Stimulated activated effector memory CD8-positive, alpha-beta T cell treated with anti-CD3 and anti-CD28 coated beads, Interleukin-12 subunit alpha, Interleukin-12 subunit beta, amount 100 ng/mL, for 72 hours (primary cell): ENCODE data around the gene SETBP1.
"Not testable (repeated sequence)": the region's sequence is repeated elsewhere in the genome, so short reads cannot be mapped to it uniquely, and the experiment has no call there.

Experiments
- ATAC-seq: fragments of 150-1000 bp; cut with Tn5 transposase; 2 replicates; pipeline ENCODE4 v1.10.0; 2021
- DNase-seq, 2 donors: peaks; one replicate each; pipeline ENCODE4 v3.0.0; 2021 to 2022; ENCODE audit warnings: low spot score in 2 of 2
- H3K27ac Mint-ChIP-seq: one replicate; pipeline ENCODE4 v1.8.0; 2022; ENCODE audit warnings: mild to moderate bottlenecking, mixed read lengths
- H3K36me3 Mint-ChIP-seq: one replicate; pipeline ENCODE4 v1.8.0; 2022; ENCODE audit warnings: mild to moderate bottlenecking, mixed read lengths
- H3K4me1 Mint-ChIP-seq: one replicate; pipeline ENCODE4 v1.8.0; 2022; ENCODE audit warnings: mixed read lengths
- H3K4me3 Mint-ChIP-seq: one replicate; pipeline ENCODE4 v1.8.0; 2022; ENCODE audit warnings: mild to moderate bottlenecking, mixed read lengths
- H3K9me3 Mint-ChIP-seq: one replicate; pipeline ENCODE4 v1.8.0; 2022; ENCODE audit warnings: mixed read lengths

The SETBP1 gene

GRCh38 chr18:44790860-44791259 lies 110.2 kb downstream of the SETBP1 start:
- no peak for ATAC-seq
- DNase-seq = no peak
- no peak overlapping the region for H3K4me3 Mint-ChIP-seq
- peaks cover 33% of the 10 kb centered on the region for H3K4me1 Mint-ChIP-seq
- no peaks in the 10 kb centered on the region for H3K9me3 Mint-ChIP-seq
- peaks cover 7% of the 10 kb centered on the region for H3K36me3 Mint-ChIP-seq
- H3K27ac Mint-ChIP-seq = no peak overlapping the region

GRCh38 chr18:44791520-44791919 lies 110.8 kb downstream of the SETBP1 start:
- ATAC-seq = no peak
- no peak overlapping the region for H3K4me3 Mint-ChIP-seq
- no peak overlapping the region for H3K27ac Mint-ChIP-seq
- peaks cover 7% of the 10 kb centered on the region for H3K36me3 Mint-ChIP-seq
- no peaks in the 10 kb centered on the region for H3K9me3 Mint-ChIP-seq
- H3K4me1 Mint-ChIP-seq = peaks cover 35% of the 10 kb centered on the region
- DNase-seq = no peak

DNA sequence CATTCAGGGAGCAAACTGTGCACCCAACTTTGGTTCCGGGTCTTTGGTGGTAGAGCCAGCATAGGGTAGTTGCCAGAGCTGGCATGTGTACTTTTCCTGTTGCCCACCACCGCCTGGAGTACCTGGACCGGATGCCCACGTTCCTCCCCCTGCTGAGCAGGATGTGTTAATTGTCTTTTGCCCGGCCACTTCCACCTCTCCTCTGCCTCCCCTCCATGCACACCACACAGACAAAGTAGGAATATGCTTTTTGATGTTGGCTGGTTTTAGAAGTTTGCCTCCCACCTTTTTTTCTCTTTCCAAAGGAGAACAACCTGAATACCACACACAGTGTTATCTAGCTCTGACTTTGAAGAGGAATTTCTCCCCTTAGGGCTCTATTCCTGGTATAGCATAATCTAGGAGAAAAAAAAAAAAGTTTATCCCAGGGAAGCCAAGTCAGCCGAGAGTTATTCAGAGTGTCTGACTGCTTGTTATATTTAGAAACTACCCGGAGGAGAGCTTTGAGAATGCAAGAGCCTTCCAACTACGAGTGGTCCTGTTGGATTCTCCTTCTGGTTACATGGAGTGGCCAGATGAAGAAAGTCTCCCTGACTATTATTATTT lies 111.9 kb downstream of the SETBP1 start:
- Mint-ChIP-seq H3K4me1 (peaks cover 29% of the 10 kb centered on the region), H3K36me3 (peaks cover 7% of the 10 kb centered on the region), H3K4me3 (no peak overlapping the region), H3K9me3 (no peaks in the 10 kb centered on the region), H3K27ac (no peak overlapping the region)
- no peak for ATAC-seq
- no peak for DNase-seq

- no peak for ATAC-seq
- H3K27ac Mint-ChIP-seq = no peak overlapping the region
- H3K4me3 Mint-ChIP-seq = no peak overlapping the region
- DNase-seq = no peak
- H3K36me3 Mint-ChIP-seq = peaks cover 7% of the 10 kb centered on the region
- no peaks in the 10 kb centered on the region for H3K9me3 Mint-ChIP-seq
- H3K4me1 Mint-ChIP-seq = peaks cover 34% of the 10 kb centered on the region
These were observed 112.5 kb downstream of the SETBP1 start for GRCh38 chr18:44793194-44793593.

- H3K36me3 Mint-ChIP-seq = peaks cover 7% of the 10 kb centered on the region
These were observed 113.0 kb downstream of the SETBP1 start for GRCh38 chr18:44793685-44794084.

DNA sequence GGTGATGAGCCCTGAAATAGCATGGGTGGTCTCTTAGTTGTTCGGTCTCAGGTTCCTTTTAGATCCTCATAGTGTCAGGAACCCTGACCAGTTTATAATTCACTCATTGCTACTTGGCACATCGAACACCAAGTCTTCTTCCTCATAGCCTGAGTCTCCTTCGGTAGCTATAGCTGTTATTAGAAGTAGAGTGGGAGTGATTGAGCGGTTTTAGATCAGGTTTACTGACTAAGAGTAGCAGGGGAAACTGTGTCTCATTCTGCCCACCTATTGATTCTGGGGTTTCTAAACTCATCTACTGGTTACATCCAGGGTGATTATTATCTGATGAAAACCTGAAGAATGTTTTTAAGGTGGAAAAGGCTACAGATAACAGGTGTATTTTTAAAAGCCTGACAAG lies 114.6 kb downstream of the SETBP1 start:
- peak; percentile 83 for ATAC-seq
- Mint-ChIP-seq H3K36me3 (peaks cover 8% of the 10 kb centered on the region), H3K27ac (peak overlapping the region; percentile 46), H3K9me3 (peaks cover under 1% of the 10 kb centered on the region), H3K4me3 (no peak overlapping the region), H3K4me1 (peaks cover 53% of the 10 kb centered on the region)
- no peak for DNase-seq

More at GRCh38 chr18:44793685-44794084, 113.0 kb downstream of the SETBP1 start:
- ATAC-seq (no peak), DNase-seq (no peak)
- Mint-ChIP-seq H3K27ac (peak overlapping the region; percentile 1), H3K4me3 (no peak overlapping the region), H3K9me3 (no peaks in the 10 kb centered on the region), H3K4me1 (peaks cover 38% of the 10 kb centered on the region)

DNA sequence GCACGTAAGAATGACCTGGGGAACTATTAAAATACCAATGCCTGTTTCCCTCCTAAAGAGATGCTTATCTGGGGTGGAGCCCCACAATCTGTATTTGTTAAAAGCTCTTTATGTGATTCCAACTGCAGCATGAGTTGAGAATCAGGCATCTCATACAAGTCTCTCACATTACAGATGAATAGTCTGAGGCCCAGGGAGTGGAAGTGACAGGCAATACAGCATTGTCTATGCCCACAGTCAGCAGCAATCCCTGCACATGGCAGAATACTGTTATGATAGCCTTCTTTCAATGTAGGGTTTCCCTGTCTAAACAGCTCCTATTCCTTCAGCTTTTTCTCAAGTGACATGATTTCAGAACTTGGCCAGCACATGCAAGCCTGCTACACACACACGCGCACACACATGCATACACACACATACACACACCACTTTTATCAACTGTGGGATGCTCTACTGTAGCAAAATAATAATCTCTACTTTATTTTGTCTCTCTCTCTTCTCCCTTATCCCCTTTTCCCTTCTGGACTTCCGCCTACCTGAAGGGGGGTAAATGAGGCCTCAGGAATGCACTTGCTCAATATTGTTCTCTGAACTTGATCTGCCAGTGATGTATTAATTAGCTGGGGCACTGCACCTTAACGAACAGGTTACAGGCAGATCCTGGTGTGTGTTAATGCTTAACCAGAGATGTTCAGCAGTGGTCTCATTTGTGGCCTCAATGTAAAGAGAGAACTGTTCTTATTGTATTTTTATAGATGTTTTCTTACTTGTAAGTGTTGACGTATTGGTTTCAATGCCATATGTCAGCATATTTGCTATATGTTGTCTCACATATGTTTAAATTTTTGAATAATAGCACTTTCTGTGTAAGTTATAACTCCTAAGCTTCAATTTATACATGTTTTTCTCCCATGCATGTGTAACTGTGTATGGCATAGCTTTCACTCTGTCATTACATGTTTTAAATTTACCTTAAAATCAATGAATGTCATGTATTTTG lies 116.0 kb downstream of the SETBP1 start:
- Mint-ChIP-seq H3K4me1 (peaks cover 58% of the 10 kb centered on the region), H3K36me3 (peaks cover 23% of the 10 kb centered on the region), H3K9me3 (peaks cover 4% of the 10 kb centered on the region), H3K4me3 (no peak overlapping the region), H3K27ac (no peak overlapping the region)
- no peak for ATAC-seq
- no peak for DNase-seq

DNA sequence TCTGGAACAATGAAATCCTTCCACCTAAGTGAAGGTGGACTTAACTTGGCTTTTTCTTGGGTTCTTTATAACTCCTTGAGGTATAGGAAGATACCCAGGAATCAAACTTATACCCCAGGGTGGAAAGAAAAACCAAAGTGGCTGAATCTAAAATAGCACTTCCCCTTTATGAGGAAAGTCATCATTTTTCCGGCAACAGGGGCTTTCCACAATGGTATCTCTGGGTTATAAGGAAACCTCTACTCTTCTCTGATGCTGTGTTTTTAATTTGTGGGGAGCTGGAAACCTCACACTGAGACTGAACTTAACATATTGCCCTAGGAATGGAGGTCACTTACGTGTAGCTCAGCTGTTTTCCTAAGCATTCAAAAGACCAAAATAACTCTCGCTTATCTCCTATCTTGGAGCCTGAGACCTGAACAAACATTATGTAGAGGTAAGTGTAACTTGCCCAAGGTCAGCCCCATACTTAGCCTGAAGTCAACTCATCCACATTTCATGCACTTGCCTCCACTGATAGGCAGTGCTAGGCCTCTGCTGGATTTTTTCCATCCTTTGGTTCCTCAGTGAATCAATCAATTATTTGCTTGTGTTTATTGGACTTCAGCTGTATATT lies 117.9 kb downstream of the SETBP1 start:
- Mint-ChIP-seq H3K9me3 (peaks cover 4% of the 10 kb centered on the region), H3K27ac (peak overlapping the region; percentile 15), H3K4me3 (no peak overlapping the region), H3K4me1 (peaks cover 58% of the 10 kb centered on the region), H3K36me3 (peaks cover 26% of the 10 kb centered on the region)
- DNase-seq (no peak), ATAC-seq (peak; percentile 29)

- H3K9me3 Mint-ChIP-seq = peaks cover 4% of the 10 kb centered on the region
- H3K4me1 Mint-ChIP-seq = peaks cover 54% of the 10 kb centered on the region
- ATAC-seq (peak; percentile 83), DNase-seq (peak in 1 of 2 donors; percentile 55)
- peak overlapping the region; percentile 15 for H3K27ac Mint-ChIP-seq
- H3K36me3 Mint-ChIP-seq = peaks cover 26% of the 10 kb centered on the region
- no peak overlapping the region for H3K4me3 Mint-ChIP-seq
These were observed 118.8 kb downstream of the SETBP1 start for GRCh38 chr18:44799382-44799906.

DNA sequence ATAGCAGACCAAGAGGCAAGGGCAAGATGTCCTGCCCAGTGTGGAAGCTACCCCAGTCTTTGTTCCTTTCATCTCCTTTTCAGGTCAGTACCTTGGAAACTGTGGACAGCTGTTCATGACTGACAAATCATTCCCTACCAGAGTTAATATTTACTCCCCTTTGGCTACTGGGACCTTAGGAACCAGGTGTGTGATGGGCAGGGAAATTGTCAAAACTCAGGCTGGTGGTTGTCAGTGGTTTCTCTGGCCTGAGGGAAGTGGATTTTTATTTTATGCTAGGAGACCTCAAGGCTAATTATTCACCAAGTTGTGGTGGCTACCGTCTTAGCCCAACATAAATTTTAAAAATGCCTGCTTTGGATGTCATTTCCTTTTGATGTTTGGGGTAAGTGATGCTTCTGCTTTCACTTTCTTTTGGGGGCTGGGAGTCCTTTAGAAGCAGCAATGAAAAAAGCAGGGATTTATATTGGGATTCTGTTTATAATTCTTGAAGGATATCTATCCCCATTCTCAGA lies 119.3 kb downstream of the SETBP1 start:
- peak overlapping the region; percentile 15 for H3K27ac Mint-ChIP-seq

DNA sequence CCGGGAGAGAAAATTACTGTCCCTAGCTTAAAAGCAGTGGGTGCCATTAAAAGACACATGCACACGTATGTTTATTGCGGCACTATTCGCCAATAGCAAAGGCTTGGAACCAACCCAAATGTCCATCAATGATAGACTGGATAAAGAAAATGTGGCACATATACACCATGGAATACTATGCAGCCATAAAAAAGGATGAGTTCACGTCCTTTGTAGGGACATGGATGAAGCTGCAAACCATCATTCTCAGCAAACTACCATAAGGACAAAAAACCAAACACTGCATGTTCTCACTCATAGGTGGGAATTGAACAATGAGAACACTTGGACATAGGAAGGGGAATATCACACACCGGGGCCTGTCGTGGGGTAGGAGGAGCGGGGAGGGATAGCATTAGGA lies 120.1 kb downstream of the SETBP1 start:
- H3K9me3 Mint-ChIP-seq, ATAC-seq, H3K4me3 Mint-ChIP-seq, DNase-seq, H3K27ac Mint-ChIP-seq: not testable (repeated sequence)
- H3K36me3 Mint-ChIP-seq = peaks cover 26% of the 10 kb centered on the region
- H3K4me1 Mint-ChIP-seq = peaks cover 52% of the 10 kb centered on the region

More for the DNA sequence above, 119.3 kb downstream of the SETBP1 start:
- H3K36me3 Mint-ChIP-seq = peaks cover 26% of the 10 kb centered on the region
- H3K4me3 Mint-ChIP-seq = no peak overlapping the region
- peak; percentile 4 for ATAC-seq
- H3K4me1 Mint-ChIP-seq = peaks cover 52% of the 10 kb centered on the region
- DNase-seq = no peak
- H3K9me3 Mint-ChIP-seq = peaks cover 4% of the 10 kb centered on the region

GRCh38 chr18:44801781-44802180 lies 121.1 kb downstream of the SETBP1 start:
- H3K36me3 Mint-ChIP-seq = peaks cover 26% of the 10 kb centered on the region
- peaks cover 4% of the 10 kb centered on the region for H3K9me3 Mint-ChIP-seq
- H3K4me3 Mint-ChIP-seq = no peak overlapping the region
- H3K27ac Mint-ChIP-seq = no peak overlapping the region
- DNase-seq = no peak
- no peak for ATAC-seq
- H3K4me1 Mint-ChIP-seq = peaks cover 53% of the 10 kb centered on the region

GRCh38 chr18:44802508-44802907 lies 121.8 kb downstream of the SETBP1 start:
- H3K27ac Mint-ChIP-seq = no peak overlapping the region
- ATAC-seq (no peak), DNase-seq (no peak)
- peaks cover 4% of the 10 kb centered on the region for H3K9me3 Mint-ChIP-seq
- H3K36me3 Mint-ChIP-seq = peaks cover 29% of the 10 kb centered on the region
- no peak overlapping the region for H3K4me3 Mint-ChIP-seq
- H3K4me1 Mint-ChIP-seq = peaks cover 53% of the 10 kb centered on the region

DNA sequence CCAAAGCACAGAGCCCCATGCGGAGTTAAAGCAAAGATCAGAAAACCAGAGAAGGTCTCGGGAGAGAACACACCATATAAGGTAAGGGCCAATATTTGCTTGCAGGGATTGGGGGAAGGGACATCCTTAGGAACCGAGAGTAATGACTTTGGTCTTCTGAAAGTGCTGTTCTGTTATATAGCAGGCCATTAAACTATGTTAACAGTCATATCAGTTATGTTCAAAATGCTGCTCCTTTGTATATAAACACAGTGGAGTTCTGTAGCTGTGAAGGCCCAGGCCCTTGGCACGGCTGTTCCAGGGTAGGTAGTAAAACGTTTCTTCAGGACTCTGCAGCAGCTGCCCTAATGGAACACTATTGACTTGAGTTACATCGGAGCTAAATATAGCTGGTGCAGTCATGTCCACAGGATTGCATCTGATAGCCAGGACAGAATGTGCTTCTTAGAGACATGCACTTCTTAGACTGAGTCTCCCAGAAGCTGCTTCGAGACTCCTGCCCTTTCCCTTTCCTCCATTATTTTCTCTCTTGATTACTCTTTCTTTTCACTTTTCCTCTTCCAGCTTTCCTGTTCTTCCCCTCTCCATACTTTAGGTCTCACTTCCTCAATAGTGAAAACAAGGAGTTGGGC lies 122.4 kb downstream of the SETBP1 start:
- Mint-ChIP-seq H3K4me1 (peaks cover 55% of the 10 kb centered on the region), H3K36me3 (peaks cover 31% of the 10 kb centered on the region), H3K27ac (no peak overlapping the region), H3K9me3 (peaks cover 4% of the 10 kb centered on the region), H3K4me3 (no peak overlapping the region)
- DNase-seq (no peak), ATAC-seq (no peak)

GRCh38 chr18:44804033-44804432 lies 123.3 kb downstream of the SETBP1 start:
- H3K27ac Mint-ChIP-seq = no peak overlapping the region
- H3K9me3 Mint-ChIP-seq = peaks cover 4% of the 10 kb centered on the region
- peaks cover 31% of the 10 kb centered on the region for H3K36me3 Mint-ChIP-seq
- peaks cover 50% of the 10 kb centered on the region for H3K4me1 Mint-ChIP-seq
- DNase-seq (no peak), ATAC-seq (no peak)
- no peak overlapping the region for H3K4me3 Mint-ChIP-seq
